Measurements from ENCODE around the gene NMUR1. TPM values are rescaled to one million over a fixed set of nuclear protein-coding genes. Genes with fewer than 3 reads are reported as not detected.

NMUR1 gene
- total and polyA plus RNA-seq, 2 experiments from 2014 or later, result 0.29 to 0.59 TPM

- Mint-ChIP-seq H3K9me3 (no peaks in the 10 kb centered on the region), H3K4me1 (peaks cover 12% of the 10 kb centered on the region), H3K27me3 (ENCODE audit: insufficient read depth, low read depth, poor library complexity) (peaks cover 23% of the 10 kb centered on the region), H3K36me3 (ENCODE audit: low read depth) (no peaks in the 10 kb centered on the region), H3K4me3 (no peak overlapping the region), H3K27ac (no peak overlapping the region)
- Histone ChIP-seq H3K4me2 (no peak overlapping the region), H3K4me3 (no peak overlapping the region), H3K79me2 (replicated peaks; ENCODE audit: insufficient read depth) (no peaks in the 10 kb centered on the region), H2AFZ (peak overlapping the region; percentile 47; the same call in 1 of the 2 replicates), H3K9me2 (ENCODE audit: insufficient read depth) (no peaks in the 10 kb centered on the region), H4K20me1 (replicated peaks; ENCODE audit: insufficient read depth) (no peaks in the 10 kb centered on the region), H3K36me3 (ENCODE audit: insufficient read depth) (no peaks in the 10 kb centered on the region), H3K27ac (ENCODE audit: low read depth) (no peak overlapping the region), H3K4me1 (ENCODE audit: insufficient read depth) (no peaks in the 10 kb centered on the region), H3F3A (replicated peaks; ENCODE audit: low read depth) (no peaks in the 10 kb centered on the region; the same call in 1 of the 2 replicates), H3K27me3 (ENCODE audit: insufficient read depth) (peaks cover 19% of the 10 kb centered on the region)
- TF ChIP-seq POLR2AphosphoS5 (IDR thresholded peaks at IDR 0.05; ENCODE audit: low read depth) (no peak), EZH2phosphoT487 (IDR thresholded peaks at IDR 0.05; ENCODE audit: unreplicated experiment) (no peak), EZH2 (IDR thresholded peaks at IDR 0.05; ENCODE audit: low read depth, unreplicated experiment) (no peak), JUNB (IDR thresholded peaks at IDR 0.05; ENCODE audit: unreplicated experiment) (no peak), NANOG (IDR thresholded peaks at IDR 0.05; ENCODE audit: borderline replicate concordance) (no peak), ZNF331 (CRISPR knock-in tag; IDR thresholded peaks at IDR 0.05; ENCODE audit: low read depth) (no peak), STAT1 (IDR thresholded peaks at IDR 0.05; ENCODE audit: unreplicated experiment) (no peak), REST (IDR thresholded peaks at IDR 0.05; ENCODE audit: unreplicated experiment) (no peak), CTCF (conservative IDR thresholded peaks at IDR 0.05; ENCODE audit: low read depth in 2 of 2) (no peak), ZNF114 (CRISPR knock-in tag; IDR thresholded peaks at IDR 0.05) (no peak), CREB1 (CRISPR knock-in tag; IDR thresholded peaks at IDR 0.05; ENCODE audit: low read depth) (no peak)
- TF ChIP-seq, protein P1, sequence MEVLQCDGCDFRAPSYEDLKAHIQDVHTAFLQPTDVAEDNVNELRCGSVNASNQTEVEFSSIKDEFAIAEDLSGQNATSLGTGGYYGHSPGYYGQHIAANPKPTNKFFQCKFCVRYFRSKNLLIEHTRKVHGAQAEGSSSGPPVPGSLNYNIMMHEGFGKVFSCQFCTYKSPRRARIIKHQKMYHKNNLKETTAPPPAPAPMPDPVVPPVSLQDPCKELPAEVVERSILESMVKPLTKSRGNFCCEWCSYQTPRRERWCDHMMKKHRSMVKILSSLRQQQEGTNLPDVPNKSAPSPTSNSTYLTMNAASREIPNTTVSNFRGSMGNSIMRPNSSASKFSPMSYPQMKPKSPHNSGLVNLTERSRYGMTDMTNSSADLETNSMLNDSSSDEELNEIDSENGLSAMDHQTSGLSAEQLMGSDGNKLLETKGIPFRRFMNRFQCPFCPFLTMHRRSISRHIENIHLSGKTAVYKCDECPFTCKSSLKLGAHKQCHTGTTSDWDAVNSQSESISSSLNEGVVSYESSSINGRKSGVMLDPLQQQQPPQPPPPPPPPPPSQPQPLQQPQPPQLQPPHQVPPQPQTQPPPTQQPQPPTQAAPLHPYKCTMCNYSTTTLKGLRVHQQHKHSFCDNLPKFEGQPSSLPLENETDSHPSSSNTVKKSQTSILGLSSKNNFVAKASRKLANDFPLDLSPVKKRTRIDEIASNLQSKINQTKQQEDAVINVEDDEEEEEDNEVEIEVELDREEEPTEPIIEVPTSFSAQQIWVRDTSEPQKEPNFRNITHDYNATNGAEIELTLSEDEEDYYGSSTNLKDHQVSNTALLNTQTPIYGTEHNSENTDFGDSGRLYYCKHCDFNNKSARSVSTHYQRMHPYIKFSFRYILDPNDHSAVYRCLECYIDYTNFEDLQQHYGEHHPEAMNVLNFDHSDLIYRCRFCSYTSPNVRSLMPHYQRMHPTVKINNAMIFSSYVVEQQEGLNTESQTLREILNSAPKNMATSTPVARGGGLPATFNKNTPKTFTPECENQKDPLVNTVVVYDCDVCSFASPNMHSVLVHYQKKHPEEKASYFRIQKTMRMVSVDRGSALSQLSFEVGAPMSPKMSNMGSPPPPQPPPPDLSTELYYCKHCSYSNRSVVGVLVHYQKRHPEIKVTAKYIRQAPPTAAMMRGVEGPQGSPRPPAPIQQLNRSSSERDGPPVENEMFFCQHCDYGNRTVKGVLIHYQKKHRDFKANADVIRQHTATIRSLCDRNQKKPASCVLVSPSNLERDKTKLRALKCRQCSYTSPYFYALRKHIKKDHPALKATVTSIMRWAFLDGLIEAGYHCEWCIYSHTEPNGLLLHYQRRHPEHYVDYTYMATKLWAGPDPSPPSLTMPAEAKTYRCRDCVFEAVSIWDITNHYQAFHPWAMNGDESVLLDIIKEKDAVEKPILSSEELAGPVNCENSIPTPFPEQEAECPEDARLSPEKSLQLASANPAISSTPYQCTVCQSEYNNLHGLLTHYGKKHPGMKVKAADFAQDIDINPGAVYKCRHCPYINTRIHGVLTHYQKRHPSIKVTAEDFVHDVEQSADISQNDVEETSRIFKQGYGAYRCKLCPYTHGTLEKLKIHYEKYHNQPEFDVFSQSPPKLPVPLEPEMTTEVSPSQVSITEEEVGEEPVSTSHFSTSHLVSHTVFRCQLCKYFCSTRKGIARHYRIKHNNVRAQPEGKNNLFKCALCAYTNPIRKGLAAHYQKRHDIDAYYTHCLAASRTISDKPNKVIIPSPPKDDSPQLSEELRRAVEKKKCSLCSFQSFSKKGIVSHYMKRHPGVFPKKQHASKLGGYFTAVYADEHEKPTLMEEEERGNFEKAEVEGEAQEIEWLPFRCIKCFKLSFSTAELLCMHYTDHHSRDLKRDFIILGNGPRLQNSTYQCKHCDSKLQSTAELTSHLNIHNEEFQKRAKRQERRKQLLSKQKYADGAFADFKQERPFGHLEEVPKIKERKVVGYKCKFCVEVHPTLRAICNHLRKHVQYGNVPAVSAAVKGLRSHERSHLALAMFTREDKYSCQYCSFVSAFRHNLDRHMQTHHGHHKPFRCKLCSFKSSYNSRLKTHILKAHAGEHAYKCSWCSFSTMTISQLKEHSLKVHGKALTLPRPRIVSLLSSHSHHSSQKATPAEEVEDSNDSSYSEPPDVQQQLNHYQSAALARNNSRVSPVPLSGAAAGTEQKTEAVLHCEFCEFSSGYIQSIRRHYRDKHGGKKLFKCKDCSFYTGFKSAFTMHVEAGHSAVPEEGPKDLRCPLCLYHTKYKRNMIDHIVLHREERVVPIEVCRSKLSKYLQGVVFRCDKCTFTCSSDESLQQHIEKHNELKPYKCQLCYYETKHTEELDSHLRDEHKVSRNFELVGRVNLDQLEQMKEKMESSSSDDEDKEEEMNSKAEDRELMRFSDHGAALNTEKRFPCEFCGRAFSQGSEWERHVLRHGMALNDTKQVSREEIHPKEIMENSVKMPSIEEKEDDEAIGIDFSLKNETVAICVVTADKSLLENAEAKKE (CRISPR knock-in tag; IDR thresholded peaks at IDR 0.05), result no peak
- TF ChIP-seq, protein P2, sequence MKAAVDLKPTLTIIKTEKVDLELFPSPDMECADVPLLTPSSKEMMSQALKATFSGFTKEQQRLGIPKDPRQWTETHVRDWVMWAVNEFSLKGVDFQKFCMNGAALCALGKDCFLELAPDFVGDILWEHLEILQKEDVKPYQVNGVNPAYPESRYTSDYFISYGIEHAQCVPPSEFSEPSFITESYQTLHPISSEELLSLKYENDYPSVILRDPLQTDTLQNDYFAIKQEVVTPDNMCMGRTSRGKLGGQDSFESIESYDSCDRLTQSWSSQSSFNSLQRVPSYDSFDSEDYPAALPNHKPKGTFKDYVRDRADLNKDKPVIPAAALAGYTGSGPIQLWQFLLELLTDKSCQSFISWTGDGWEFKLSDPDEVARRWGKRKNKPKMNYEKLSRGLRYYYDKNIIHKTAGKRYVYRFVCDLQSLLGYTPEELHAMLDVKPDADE (IDR thresholded peaks at IDR 0.05), result no peak
- no peak for ATAC-seq
- DNase-seq (ENCODE audit: low spot score), result no peak
These were observed 3.5 kb upstream of the NMUR1 start for GRCh38 chr2:231533777-231534125.
